NB4 (cell line): ENCODE measurements around the gene CYTH3.

Experiments
- CTCF ChIP-seq: IDR thresholded peaks from one replicate; pipeline ENCODE4 v1.5.1; 2012; ENCODE audit warnings: low read depth, low read length
- MAX ChIP-seq: IDR thresholded peaks from 2 replicates; pipeline ENCODE4 v1.6.1; 2011; ENCODE audit warnings: low read depth, low read length
- MYC ChIP-seq: IDR thresholded peaks from 2 replicates; pipeline ENCODE4 v1.6.1; 2011; ENCODE audit warnings: low read depth, low read length
- POLR2A ChIP-seq: IDR thresholded peaks from 2 replicates; pipeline ENCODE4 v1.6.1; 2011; ENCODE audit warnings: mild to moderate bottlenecking; ENCODE audit not compliant: insufficient read length; ENCODE audit errors: extremely low read depth

GRCh38 chr7:6172910-6173295 lies 99.5 kb downstream of the CYTH3 start:
- TF ChIP-seq CTCF (no peak), POLR2A (no peak), MAX (no peak), MYC (no peak)
